NB4 (cell line): ENCODE results near the gene SERPING1.

ENCODE experiments used
- DNase-seq: peaks from one replicate; pipeline ENCODE4 v3.0.0; 2010; ENCODE audit warnings: low read depth
- H3K4me3 ChIP-seq: one replicate; pipeline ENCODE4 v1.5.1; 2011; ENCODE audit warnings: mild to moderate bottlenecking, low read depth, low read length, moderate library complexity
- CTCF ChIP-seq: IDR thresholded peaks from one replicate; pipeline ENCODE4 v1.5.1; 2012; ENCODE audit warnings: low read depth, low read length
- MAX ChIP-seq: IDR thresholded peaks from 2 replicates; pipeline ENCODE4 v1.6.1; 2011; ENCODE audit warnings: low read depth, low read length
- MYC ChIP-seq: IDR thresholded peaks from 2 replicates; pipeline ENCODE4 v1.6.1; 2011; ENCODE audit warnings: low read depth, low read length
- POLR2A ChIP-seq: IDR thresholded peaks from 2 replicates; pipeline ENCODE4 v1.6.1; 2011; ENCODE audit warnings: mild to moderate bottlenecking; ENCODE audit not compliant: insufficient read length; ENCODE audit errors: extremely low read depth

Gene SERPING1

DNA sequence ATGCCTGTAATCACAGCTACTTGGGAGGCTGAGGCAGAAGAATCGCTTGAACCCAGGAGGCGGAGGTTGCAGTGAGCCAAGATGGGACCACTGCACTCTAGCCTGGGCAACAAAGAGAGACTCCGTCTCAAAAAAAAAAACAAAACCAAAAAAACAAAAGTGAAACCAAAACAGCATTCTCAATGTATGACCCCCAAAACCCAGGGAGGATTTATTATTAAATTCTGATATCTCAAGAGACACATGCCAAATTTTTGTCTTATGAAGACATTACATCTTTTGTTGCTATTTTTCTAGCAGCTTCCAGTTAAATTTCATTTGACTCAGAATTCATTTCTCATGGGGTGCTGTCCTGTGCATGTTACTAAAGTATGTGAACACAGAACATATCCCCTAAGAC is 55.2 kb downstream of the SERPING1 start:
- no peak for DNase-seq
- peak overlapping the region; percentile 1 for H3K4me3 ChIP-seq
- TF ChIP-seq POLR2A (no peak), MYC (no peak), MAX (no peak), CTCF (no peak)

GRCh38 chr11:57653163-57653562 is 55.7 kb downstream of the SERPING1 start:
- no peak for TF ChIP-seq MYC
- TF ChIP-seq POLR2A: no peak
- no peak for TF ChIP-seq MAX
- no peak for TF ChIP-seq CTCF
- peak; percentile 52 for DNase-seq
- no peak overlapping the region for H3K4me3 ChIP-seq

DNA sequence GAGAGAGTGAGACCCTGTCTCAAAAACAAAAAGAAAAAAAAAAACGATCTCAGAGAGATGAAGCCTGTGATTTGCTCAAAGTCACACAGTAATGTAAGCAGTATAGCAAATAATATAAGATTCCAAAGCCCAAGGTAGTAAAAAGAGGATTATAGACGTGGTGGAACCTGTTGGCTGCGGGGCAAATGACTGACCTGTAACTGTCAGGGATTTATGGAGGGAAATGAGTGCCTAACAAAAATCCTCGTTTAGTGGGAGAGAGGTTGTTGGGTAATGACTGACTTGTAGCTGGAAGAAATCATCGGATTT is 59.4 kb downstream of the SERPING1 start:
- no peak for DNase-seq
- peak overlapping the region; percentile 64 for H3K4me3 ChIP-seq
- TF ChIP-seq POLR2A (no peak), MYC (no peak), MAX (no peak), CTCF (no peak)

DNA sequence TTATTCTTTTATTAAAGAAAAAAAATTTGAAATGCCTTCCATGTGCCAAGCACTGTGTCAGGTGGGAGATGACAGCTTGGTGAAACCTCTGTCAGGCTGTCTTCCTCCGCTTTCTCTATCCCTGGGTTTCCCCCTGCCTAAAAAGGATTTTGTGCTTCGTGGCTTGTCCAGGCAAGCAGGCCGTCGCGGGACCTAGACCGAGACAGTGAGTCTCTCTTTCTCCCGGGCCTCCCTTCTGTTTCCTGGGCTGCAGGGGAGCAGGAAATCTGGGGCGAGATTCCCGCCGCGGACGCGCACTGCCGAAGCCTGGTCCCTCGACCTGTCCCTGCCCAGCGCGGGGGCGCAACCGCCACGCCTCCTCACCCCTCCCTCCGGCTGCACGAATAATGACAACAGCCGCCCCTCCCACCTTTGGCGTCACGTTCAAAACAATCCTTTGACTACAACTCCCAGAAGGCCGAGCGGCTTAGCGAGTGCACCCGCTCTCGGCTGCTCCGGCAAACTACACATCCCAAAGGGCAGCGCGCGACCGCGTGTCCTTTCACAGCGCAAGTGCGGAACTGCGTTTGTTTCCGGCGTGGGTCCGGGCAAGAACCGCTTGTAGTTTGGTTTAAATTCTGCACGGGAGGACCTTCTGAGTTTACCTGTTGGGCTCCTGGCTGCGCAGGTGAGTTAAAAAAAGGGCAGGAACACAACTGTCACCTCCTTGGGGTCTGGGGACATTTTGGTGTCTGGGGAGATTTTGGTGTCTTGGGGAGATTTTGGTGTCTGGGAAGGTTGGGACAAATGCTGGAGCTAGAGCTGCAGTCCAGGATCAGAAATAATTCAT is 59.9 kb downstream of the SERPING1 start, which contains the start of gene CLP1:
CLP1 (plus strand) TSS at position 569 of the 829 bp plus-strand sequence. CDS start 1,715 bp downstream, outside the sequence.
- DNase-seq: peak; percentile 100
- TF ChIP-seq POLR2A (peak; percentile 73), CTCF (no peak), MYC (peak; percentile 99), MAX (peak; percentile 97)
- peak within 1 kb of the TSS; percentile 98 for H3K4me3 ChIP-seq

DNA sequence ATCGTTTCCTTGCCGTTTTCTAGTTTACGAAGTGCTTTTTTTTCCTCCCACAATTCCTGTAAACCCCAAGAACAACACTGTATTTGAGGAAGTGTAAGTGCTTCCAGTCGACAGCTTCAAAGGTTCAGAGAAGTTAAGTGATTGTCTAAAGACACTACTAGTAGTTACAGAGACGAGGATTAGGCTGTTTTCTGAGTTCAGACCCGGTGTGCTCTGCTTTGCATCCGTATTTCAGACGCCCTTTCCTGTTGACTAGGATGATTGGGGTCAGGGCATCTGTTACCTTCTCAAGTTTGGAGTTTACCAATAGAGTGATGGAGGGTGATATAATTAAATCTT is 60.5 kb downstream of the SERPING1 start:
- H3K4me3 ChIP-seq: peak overlapping the region; percentile 98
- no peak for DNase-seq
- no peak for TF ChIP-seq POLR2A
- TF ChIP-seq CTCF: no peak
- TF ChIP-seq MAX: no peak
- TF ChIP-seq MYC: no peak
